Lower leg skin (tissue), 3 donors: Measurements from ENCODE around the gene ANKRD61.

Experiments used
- POLR2A ChIP-seq, 2 donors: fragments of 450-650 bp; IDR thresholded peaks; one replicate each; pipeline ENCODE4 v1.6.1; 2016 to 2017; ENCODE audit warnings: antibody characterized with exemption in 2 of 2, mild to moderate bottlenecking in 1 of 2, moderate library complexity in 1 of 2
- TF ChIP-seq, protein P1 (sequence below), 3 donors: fragments of 450-650 bp; IDR thresholded peaks; one replicate each; pipeline ENCODE4 v1.5.1; 2016; ENCODE audit warnings: antibody characterized with exemption in 3 of 3, mild to moderate bottlenecking in 3 of 3, moderate library complexity in 2 of 3

DNA sequence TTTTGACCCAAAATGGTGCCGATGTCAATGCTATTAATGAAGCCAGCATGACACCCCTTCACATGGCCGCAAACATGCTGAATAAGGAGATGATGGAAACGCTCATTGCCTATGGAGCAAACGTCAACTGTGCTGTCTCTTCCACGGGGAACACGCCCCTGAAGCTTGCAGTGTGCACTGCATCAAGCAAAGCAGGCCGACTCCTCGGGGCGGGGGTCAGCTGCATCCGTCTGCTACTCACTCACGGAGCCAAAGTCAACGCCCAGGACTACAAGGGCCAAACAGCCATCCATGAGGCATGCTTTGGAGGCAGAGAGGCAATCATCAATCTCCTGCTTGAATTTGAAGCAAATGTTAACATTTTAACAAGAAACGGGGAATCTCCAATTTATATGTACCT lies 4.5 kb downstream of the ANKRD61 start:
- TF ChIP-seq, protein P1, sequence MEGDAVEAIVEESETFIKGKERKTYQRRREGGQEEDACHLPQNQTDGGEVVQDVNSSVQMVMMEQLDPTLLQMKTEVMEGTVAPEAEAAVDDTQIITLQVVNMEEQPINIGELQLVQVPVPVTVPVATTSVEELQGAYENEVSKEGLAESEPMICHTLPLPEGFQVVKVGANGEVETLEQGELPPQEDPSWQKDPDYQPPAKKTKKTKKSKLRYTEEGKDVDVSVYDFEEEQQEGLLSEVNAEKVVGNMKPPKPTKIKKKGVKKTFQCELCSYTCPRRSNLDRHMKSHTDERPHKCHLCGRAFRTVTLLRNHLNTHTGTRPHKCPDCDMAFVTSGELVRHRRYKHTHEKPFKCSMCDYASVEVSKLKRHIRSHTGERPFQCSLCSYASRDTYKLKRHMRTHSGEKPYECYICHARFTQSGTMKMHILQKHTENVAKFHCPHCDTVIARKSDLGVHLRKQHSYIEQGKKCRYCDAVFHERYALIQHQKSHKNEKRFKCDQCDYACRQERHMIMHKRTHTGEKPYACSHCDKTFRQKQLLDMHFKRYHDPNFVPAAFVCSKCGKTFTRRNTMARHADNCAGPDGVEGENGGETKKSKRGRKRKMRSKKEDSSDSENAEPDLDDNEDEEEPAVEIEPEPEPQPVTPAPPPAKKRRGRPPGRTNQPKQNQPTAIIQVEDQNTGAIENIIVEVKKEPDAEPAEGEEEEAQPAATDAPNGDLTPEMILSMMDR (IDR thresholded peaks at IDR 0.05) = no peak
- no peak for TF ChIP-seq POLR2A (IDR thresholded peaks at IDR 0.05)
